Activated CD8-positive, alpha-beta memory T cell treated with anti-CD3 and anti-CD28 coated beads for 36 hours (primary cell): Measurements from ENCODE around the gene KRTAP10-9. TPM values are rescaled to one million over a fixed set of nuclear protein-coding genes. Genes with fewer than 3 reads are reported as not detected.
"Not testable (repeated sequence)": the region's sequence is repeated elsewhere in the genome, so short reads cannot be mapped to it uniquely, and the experiment has no call there.

Experiments
- CTCF ChIA-PET: fragments of 350-600 bp; sonication (Branson Sonifier 250); formaldehyde crosslinking; loops from one replicate; lab custom pipeline; 2021; ENCODE audit warnings: antibody characterized with exemption; lab: Charles Lee
- POLR2A ChIA-PET: fragments of 350-600 bp; sonication (Branson Sonifier 250); formaldehyde crosslinking; loops from one replicate; lab custom pipeline; 2021; ENCODE audit warnings: antibody characterized with exemption; lab: Charles Lee
- total RNA-seq, 2 experiments: library from RNA; stranded (reverse); gene quantifications; one replicate each; pipeline ENCODE4 v1.2.3, GENCODE V29; 2021

Gene KRTAP10-9
- total RNA-seq, 2 experiments from 2014 or later = not detected

GRCh38 chr21:44653656-44654575 is 27.0 kb downstream of the KRTAP10-9 start:
- ChIA-PET POLR2A (no interaction called here), CTCF (interaction anchor here (0.8 kb wide), 1 partner anchor 86 kb away, joined by 3 read pairs; no protein-coding TSS in a partner anchor)

GRCh38 chr21:44654576-44655175 is 27.8 kb downstream of the KRTAP10-9 start, which contains the start of gene KRTAP12-4:
Gene KRTAP12-4, minus strand, starts transcription at chr21:44654659. Its CDS starts 45 bp downstream, at chr21:44654614.
- POLR2A ChIA-PET = no interaction called here

GRCh38 chr21:44656868-44657267 is 30.0 kb downstream of the KRTAP10-9 start:
- CTCF ChIA-PET = no interaction called here

More at GRCh38 chr21:44654576-44655175, 27.8 kb downstream of the KRTAP10-9 start, which contains the start of gene KRTAP12-4:
- CTCF ChIA-PET = no interaction called here

GRCh38 chr21:44657635-44658540 is 31.0 kb downstream of the KRTAP10-9 start, which contains the start of gene KRTAP12-3:
Gene KRTAP12-3, plus strand, starts transcription at chr21:44657932. Its CDS starts 48 bp downstream, at chr21:44657980.
- CTCF ChIA-PET = no interaction called here
- POLR2A ChIA-PET = no interaction called here

More at GRCh38 chr21:44656868-44657267, 30.0 kb downstream of the KRTAP10-9 start:
- POLR2A ChIA-PET = no interaction called here

- POLR2A ChIA-PET = no interaction called here
- CTCF ChIA-PET = no interaction called here
Observed at GRCh38 chr21:44658541-44658910, 31.6 kb downstream of the KRTAP10-9 start.

GRCh38 chr21:44658913-44659595 is 32.2 kb downstream of the KRTAP10-9 start:
- ChIA-PET POLR2A (no interaction called here), CTCF (no interaction called here)

GRCh38 chr21:44661567-44661966 is 34.7 kb downstream of the KRTAP10-9 start:
- CTCF ChIA-PET, POLR2A ChIA-PET: not testable (repeated sequence)

GRCh38 chr21:44664691-44665090 is 37.8 kb downstream of the KRTAP10-9 start:
- ChIA-PET CTCF (no interaction called here), POLR2A (no interaction called here)

- CTCF ChIA-PET = interaction anchor here (0.5 kb wide), 1 partner anchor 248 kb away, joined by 3 read pairs; no protein-coding TSS in a partner anchor
- POLR2A ChIA-PET = no interaction called here
Observed at GRCh38 chr21:44666401-44667320, 39.8 kb downstream of the KRTAP10-9 start, which contains the start of gene KRTAP12-2. Gene KRTAP12-2, minus strand, starts transcription at chr21:44666927. Its CDS starts 41 bp downstream, at chr21:44666886.

- ChIA-PET CTCF (interaction anchor here (0.5 kb wide), 2 partner anchors 179 to 247 kb away, joined by 3 to 4 read pairs; no protein-coding TSS in a partner anchor), POLR2A (no interaction called here)
Observed at GRCh38 chr21:44667612-44668011, 40.7 kb downstream of the KRTAP10-9 start.

GRCh38 chr21:44670642-44671432 is 43.9 kb downstream of the KRTAP10-9 start:
- POLR2A ChIA-PET = no interaction called here
- CTCF ChIA-PET = no interaction called here

GRCh38 chr21:44671911-44672310 is 45.0 kb downstream of the KRTAP10-9 start:
- ChIA-PET POLR2A (no interaction called here), CTCF (no interaction called here)

- CTCF ChIA-PET = no interaction called here
- POLR2A ChIA-PET = no interaction called here
Observed at GRCh38 chr21:44677881-44678280, 51.0 kb downstream of the KRTAP10-9 start.
